HG03342 (cell line): ENCODE measurements around the gene BRD3OS.

Experiments
- ATAC-seq: cut with Tn5 transposase; IDR thresholded peaks from one replicate; pipeline ENCODE4 v1.9.1; 2021; ENCODE audit warnings: mild to moderate bottlenecking, moderate library complexity; ENCODE audit not compliant: unreplicated experiment

BRD3OS gene

GRCh38 chr9:134049236-134049635 lies 24.0 kb downstream of the BRD3OS start:
- ATAC-seq, result no peak

GRCh38 chr9:134049772-134050588 lies 24.7 kb downstream of the BRD3OS start:
- no peak for ATAC-seq

- no peak for ATAC-seq
Observed at GRCh38 chr9:134050726-134051125, 25.4 kb downstream of the BRD3OS start.

- no peak for ATAC-seq
Observed at GRCh38 chr9:134051319-134051718, 26.0 kb downstream of the BRD3OS start.

GRCh38 chr9:134052491-134052890 lies 27.2 kb downstream of the BRD3OS start:
- no peak for ATAC-seq

GRCh38 chr9:134052941-134053340 lies 27.7 kb downstream of the BRD3OS start:
- no peak for ATAC-seq

GRCh38 chr9:134053401-134053871 lies 28.2 kb downstream of the BRD3OS start:
- no peak for ATAC-seq

- no peak for ATAC-seq
Observed at GRCh38 chr9:134053941-134054761, 28.9 kb downstream of the BRD3OS start.

GRCh38 chr9:134054891-134055811 lies 29.9 kb downstream of the BRD3OS start:
- ATAC-seq, result no peak

- ATAC-seq, result no peak
Observed at GRCh38 chr9:134055981-134056461, 30.7 kb downstream of the BRD3OS start.

GRCh38 chr9:134056483-134057306 lies 31.4 kb downstream of the BRD3OS start:
- no peak for ATAC-seq

GRCh38 chr9:134057307-134057657 lies 32.0 kb downstream of the BRD3OS start:
- no peak for ATAC-seq

GRCh38 chr9:134057751-134058701 lies 32.7 kb downstream of the BRD3OS start:
- ATAC-seq, result no peak

- ATAC-seq, result no peak
Observed at GRCh38 chr9:134058716-134059115, 33.4 kb downstream of the BRD3OS start.

GRCh38 chr9:134059188-134059641 lies 33.9 kb downstream of the BRD3OS start:
- ATAC-seq, result no peak

GRCh38 chr9:134059661-134060395 lies 34.5 kb downstream of the BRD3OS start:
- ATAC-seq, result peak; percentile 74

GRCh38 chr9:134060546-134060945 lies 35.3 kb downstream of the BRD3OS start:
- ATAC-seq, result no peak
